NK-92 (cell line): ENCODE results near the gene TF.

ENCODE experiments used
- DNase-seq: peaks from one replicate; lab custom pipeline; 2025; ENCODE audit not compliant: unreplicated experiment; lab: John Stamatoyannopoulos, UW

The TF gene

DNA sequence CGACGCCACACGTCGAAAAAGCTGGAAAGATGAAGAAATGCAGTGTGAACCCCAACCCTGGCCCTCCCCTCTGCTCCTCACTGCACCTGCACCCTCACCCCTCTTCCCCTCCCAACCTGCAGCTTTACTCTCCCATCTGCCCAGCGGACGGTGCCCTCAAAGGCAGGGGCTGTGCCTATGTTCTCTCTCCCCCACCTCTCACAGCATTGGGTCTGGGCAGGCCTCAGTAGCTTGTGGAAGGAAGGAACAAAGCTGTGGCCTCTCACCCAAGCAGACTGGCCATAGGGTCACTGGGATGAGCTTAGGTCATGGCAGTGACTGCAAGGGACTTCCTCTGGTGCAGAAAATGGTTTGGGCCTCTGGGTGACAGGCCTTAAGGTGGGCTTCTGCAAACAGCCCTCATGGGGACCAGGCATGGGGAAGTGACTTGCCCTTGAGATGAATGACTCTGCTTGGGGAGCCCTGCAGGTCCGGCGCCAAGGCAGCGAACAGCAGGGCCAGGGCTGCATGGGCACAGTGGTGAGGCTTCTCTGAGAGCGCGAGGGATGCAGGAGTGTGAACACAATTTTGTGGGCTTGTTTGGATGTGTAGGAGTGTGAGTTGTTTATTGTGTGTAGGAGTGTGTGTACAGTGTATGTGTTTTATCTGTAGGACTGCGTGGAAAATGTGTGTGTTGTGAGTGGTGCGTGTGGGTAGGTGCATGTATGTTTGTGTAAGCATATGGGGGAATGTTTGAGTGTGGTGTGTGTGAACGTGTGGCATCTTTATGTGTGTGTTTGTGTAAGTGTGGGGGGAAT, 88.6 kb downstream of the TF start:
- no peak for DNase-seq

GRCh38 chr3:133835418-133835743, 89.2 kb downstream of the TF start:
- no peak for DNase-seq

DNA sequence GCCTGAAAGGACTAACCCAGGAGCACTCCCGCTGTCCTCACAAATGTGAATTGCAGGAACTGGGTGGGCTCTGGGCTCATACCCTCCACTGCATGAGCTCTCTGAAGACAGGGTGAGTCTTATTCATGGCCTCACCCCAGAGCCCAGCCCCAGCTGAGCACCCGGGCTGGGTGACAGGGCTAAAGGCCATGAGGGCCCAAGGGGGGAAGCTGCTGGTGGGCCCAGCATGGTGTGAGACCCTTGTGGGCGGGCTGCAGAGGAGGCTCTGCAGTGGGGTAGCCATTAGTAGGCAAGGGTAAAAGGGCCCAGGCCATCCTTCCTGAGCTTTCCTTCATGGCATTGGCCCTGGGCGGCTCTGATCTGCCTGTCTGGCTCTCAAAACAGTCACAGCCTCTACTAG, 89.8 kb downstream of the TF start:
- no peak for DNase-seq

DNA sequence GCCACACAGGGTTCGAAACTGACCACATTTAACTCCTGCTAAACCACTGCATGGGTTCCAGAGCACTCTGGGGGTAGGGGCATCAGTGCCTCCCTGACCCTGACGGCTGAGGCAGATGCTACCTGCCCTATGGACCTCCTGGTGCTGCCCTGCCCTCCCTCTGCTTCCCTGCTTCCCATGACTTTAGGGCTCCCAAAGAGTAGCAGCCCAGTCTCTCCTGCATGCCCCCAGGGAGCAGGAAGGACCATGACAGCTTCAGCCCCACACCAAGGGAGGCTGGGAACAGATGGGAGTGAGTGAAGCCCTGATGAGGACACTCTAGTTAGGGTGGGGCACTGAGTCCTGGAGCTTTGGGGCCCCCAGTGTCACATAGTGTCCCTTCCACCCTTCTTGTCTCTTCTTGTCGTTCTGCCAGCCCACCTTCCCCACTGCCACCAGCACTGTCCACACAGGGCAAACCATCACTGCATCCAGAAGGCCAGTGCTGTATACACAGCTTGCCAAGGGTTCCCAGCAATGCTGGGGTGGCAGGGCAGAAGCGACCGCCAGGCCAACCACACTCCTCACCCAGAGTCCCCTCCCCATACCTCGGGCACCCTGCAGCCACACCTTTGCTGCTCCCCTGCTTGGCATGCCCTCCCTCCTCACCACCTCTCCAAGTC, 90.4 kb downstream of the TF start:
- no peak for DNase-seq

- DNase-seq = no peak
Observed at GRCh38 chr3:133837487-133838295, 91.5 kb downstream of the TF start.

DNA sequence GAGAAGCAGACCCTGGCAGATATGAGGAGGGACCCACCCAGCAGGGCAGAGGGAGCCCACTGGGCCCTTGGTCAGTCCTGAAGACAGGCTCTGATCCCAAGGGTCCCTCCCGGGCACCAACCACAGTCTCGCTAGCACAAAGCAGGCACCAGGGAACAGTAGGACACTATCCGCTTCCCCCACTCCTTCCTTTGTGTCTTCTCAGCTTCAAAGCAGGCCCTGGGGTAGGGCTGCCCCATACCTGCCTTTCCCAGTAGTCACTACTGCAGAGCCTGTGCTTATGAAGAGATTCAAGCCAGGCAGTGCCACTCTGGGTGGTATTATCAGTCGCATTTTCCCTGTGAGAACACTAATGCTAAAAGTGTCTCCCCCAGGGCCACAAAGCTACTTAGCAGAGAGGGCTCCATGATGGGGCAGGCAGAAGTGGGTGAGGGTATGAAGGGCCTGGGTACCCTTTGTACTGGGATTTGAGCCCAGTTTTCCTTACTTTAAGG, 92.2 kb downstream of the TF start:
- DNase-seq = no peak

GRCh38 chr3:133838916-133839800, 93.0 kb downstream of the TF start:
- no peak for DNase-seq

DNA sequence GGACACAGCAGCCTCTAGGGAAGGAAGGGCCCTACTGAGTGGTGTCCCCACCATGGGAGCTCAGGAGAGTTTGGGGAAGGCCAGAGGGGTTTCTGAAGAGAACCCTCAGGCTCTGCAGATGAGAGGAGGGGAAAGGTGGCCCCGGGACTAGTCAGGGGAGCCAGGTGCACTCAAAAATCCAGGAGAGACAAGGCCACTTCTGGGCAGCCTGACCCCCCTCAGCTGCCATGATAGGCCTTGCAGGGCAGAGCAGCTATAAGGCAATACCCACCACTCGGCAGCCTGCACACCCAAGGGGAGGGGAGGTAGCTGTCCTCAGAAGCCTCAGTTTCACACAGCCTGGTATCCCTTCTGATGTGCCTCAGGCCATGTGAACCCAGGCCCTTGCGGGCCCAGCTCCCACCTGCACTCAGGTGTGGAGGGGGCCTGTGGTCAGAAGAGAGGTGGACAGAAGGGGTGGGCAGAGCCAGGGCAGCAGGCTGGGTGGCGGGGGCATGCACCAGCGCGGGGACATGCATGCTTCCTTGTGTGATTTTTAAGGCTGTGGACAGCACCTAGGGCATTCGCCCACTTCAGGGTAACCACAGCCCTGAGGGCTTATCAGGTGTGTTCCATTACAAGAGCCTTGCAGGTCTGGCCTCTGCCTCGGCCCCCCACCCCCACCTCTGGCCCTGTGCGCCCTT, 94.0 kb downstream of the TF start:
- no peak for DNase-seq

DNA sequence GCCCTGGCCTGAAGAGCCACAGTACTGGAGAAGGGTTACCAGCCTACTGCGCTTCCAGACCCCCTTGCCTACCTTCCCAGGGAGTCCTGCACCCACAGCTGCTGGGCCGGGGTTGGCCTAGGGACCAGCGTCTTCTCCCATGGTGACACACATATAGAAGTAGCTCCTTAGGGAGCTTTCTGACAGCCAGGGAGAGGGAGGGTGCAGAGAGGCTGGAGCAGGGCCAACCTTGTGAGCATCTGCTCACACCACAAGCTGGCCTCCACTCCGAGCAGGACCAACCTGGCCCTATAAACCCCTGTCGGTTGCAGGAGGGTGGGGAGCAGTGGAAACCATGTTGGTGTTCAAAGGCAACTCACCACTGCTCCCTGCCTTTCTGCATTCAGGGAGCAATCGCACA, 94.6 kb downstream of the TF start:
- DNase-seq = no peak

DNA sequence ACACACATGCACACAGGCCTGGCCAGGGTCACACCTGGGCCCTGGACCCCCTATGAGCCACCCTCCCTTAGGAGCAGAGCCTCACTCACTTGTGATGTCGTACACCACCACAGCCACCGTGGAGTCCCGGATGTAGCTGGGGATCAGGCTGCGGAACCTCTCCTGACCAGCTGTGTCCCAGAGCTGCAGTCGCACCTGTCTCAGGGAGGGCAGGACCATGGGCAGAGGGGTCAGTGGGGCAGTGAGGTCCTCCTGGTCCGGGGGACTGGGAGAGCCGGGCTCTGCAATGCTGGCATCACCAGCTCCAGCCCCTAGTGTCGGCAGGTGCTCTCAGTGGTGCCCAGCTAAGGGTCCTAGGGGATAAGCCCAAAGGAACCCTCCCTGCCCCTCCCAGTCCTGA, 95.0 kb downstream of the TF start:
- no peak for DNase-seq

DNA sequence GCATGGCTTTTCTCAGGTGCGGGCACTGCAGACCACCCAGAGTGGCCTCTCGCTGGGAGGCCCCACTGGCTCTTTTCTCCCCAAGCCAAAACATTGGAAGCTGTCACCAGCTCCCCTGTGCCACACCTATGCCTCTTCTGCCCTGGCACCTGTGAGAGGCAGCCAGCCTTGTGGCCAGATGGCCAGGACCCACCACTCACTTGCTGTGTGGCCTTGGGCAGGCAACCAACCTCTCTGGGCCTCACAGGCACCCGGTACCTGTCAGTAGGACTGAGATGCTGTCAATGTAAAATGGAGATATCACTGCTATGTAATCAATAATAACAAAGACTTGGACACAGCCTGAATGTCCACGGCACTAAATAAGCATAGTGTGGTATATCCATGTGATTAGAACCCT, 96.0 kb downstream of the TF start:
- no peak for DNase-seq

GRCh38 chr3:133843634-133844033, 97.4 kb downstream of the TF start:
- DNase-seq = no peak

GRCh38 chr3:133845127-133845526, 98.9 kb downstream of the TF start:
- DNase-seq = no peak
